KMS-11 (cell line): ENCODE results near the gene TEX14.
A peak's percentile ranks its signal among the peaks of the same experiment; 100 is the strongest.

Experiments used
- H2AFZ ChIP-seq: fragments of 200-600 bp; sonication (generic); 2 replicates; pipeline ENCODE4 v1.6.1; 2016; ENCODE audit warnings: antibody characterized with exemption, mixed run types, low read depth
- H3K27ac ChIP-seq: fragments of 200-600 bp; sonication (generic); 2 replicates; pipeline ENCODE4 v1.6.1; 2016; ENCODE audit warnings: mild to moderate bottlenecking, mixed run types
- H3K27me3 ChIP-seq: fragments of 200-600 bp; sonication (generic); 2 replicates; pipeline ENCODE4 v1.6.1; 2017; ENCODE audit warnings: mild to moderate bottlenecking, low read depth, mixed run types, moderate library complexity; ENCODE audit not compliant: insufficient read depth
- H3K36me3 ChIP-seq: fragments of 200-600 bp; sonication (generic); 2 replicates; pipeline ENCODE4 v1.6.1; 2017; ENCODE audit warnings: mild to moderate bottlenecking, mixed run types; ENCODE audit not compliant: insufficient read depth
- H3K4me1 ChIP-seq: fragments of 200-600 bp; sonication (generic); 2 replicates; pipeline ENCODE4 v1.6.1; 2016; ENCODE audit warnings: mild to moderate bottlenecking, low read depth, mixed run types; ENCODE audit not compliant: poor library complexity, severe bottlenecking
- H3K4me2 ChIP-seq: fragments of 200-600 bp; sonication (generic); 2 replicates; pipeline ENCODE4 v1.7.0; 2016; ENCODE audit warnings: mild to moderate bottlenecking, mixed run types
- H3K4me3 ChIP-seq: fragments of 200-600 bp; sonication (generic); IDR thresholded peaks from 2 replicates; pipeline ENCODE4 v1.6.1; 2017; ENCODE audit warnings: low read depth, low read length, mixed read lengths; ENCODE audit not compliant: insufficient read depth
- H3K79me2 ChIP-seq: fragments of 200-600 bp; sonication (generic); 2 replicates; pipeline ENCODE4 v1.6.1; 2016; ENCODE audit warnings: low read depth, mixed run types; ENCODE audit not compliant: insufficient read depth
- H3K9ac ChIP-seq: fragments of 200-600 bp; sonication (generic); 2 replicates; pipeline ENCODE4 v1.6.1; 2016; ENCODE audit warnings: mild to moderate bottlenecking, mixed run types
- H4K20me1 ChIP-seq: fragments of 200-600 bp; sonication (generic); 2 replicates; pipeline ENCODE4 v1.6.1; 2016; ENCODE audit warnings: mild to moderate bottlenecking, mixed run types; ENCODE audit not compliant: insufficient read depth
- CTCF ChIP-seq: fragments of 200-600 bp; sonication (generic); conservative IDR thresholded peaks from 2 replicates; pipeline ENCODE4 v1.6.1; 2017; ENCODE audit warnings: low read depth, mild to moderate bottlenecking, antibody characterized with exemption, low read length, moderate library complexity, mixed read lengths

Gene TEX14

GRCh38 chr17:58590377-58590776 is 101.5 kb downstream of the TEX14 start:
- peaks cover 21% of the 10 kb centered on the region for H3K27me3 ChIP-seq
- no peaks in the 10 kb centered on the region for H3K36me3 ChIP-seq
- no peak overlapping the region for H3K4me2 ChIP-seq
- H2AFZ ChIP-seq, result no peak overlapping the region
- H3K4me1 ChIP-seq, result peaks cover 17% of the 10 kb centered on the region
- no peak for TF ChIP-seq CTCF
- no peak overlapping the region for H3K9ac ChIP-seq
- H4K20me1 ChIP-seq, result no peaks in the 10 kb centered on the region
- H3K4me3 ChIP-seq, result no peak overlapping the region
- H3K79me2 ChIP-seq, result no peaks in the 10 kb centered on the region
- no peak overlapping the region for H3K27ac ChIP-seq

- H3K4me3 ChIP-seq, result no peak overlapping the region
- H3K27ac ChIP-seq, result no peak overlapping the region
- no peak overlapping the region for H3K9ac ChIP-seq
- H3K79me2 ChIP-seq, result no peaks in the 10 kb centered on the region
- H4K20me1 ChIP-seq, result no peaks in the 10 kb centered on the region
- peak overlapping the region; percentile 1; the same call in 1 of the 2 replicates for H2AFZ ChIP-seq
- H3K27me3 ChIP-seq, result no peaks in the 10 kb centered on the region; the same call in 1 of the 2 replicates
- peak overlapping the region; percentile 19; the same call in 1 of the 2 replicates for H3K4me2 ChIP-seq
- peaks cover 10% of the 10 kb centered on the region for H3K4me1 ChIP-seq
- H3K36me3 ChIP-seq, result no peaks in the 10 kb centered on the region
- TF ChIP-seq CTCF, result peak; percentile 98
These were observed 104.1 kb downstream of the TEX14 start for GRCh38 chr17:58587713-58588117.

DNA sequence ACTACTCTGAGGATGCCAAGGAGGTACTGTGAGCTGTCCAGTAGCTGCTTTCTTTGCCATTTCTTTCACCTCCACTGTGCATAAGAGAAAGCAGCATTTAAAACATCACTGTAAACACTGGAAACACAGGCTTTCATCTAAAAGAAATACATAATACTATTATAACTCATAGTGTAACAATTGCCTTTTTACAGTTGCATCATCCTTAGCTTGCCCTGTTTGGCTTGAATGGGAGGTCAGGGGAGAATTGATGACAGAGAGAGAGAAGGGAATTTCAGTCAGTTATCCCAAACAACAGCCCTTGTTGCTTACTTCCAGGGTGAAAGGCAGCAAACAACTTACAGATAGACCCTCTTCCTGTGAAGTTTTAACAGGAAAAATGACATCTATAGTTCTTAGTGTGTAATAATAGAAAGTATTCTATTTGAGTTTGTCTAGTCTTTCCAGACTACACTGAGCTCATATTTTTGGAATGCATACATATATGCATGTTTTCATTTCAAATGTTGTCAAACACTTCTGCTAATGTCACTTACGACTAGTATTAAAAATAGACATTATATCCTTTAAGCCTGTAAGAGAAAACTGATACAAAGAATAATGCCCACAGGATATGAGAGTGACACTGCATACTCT is 105.7 kb downstream of the TEX14 start:
- peaks cover 10% of the 10 kb centered on the region for H3K4me1 ChIP-seq
- H3K27me3 ChIP-seq, result no peaks in the 10 kb centered on the region
- H2AFZ ChIP-seq, result no peak overlapping the region
- no peak overlapping the region for H3K9ac ChIP-seq
- no peak overlapping the region for H3K4me3 ChIP-seq
- TF ChIP-seq CTCF, result no peak
- no peak overlapping the region for H3K4me2 ChIP-seq
- H4K20me1 ChIP-seq, result no peaks in the 10 kb centered on the region
- H3K79me2 ChIP-seq, result no peaks in the 10 kb centered on the region
- no peak overlapping the region for H3K27ac ChIP-seq
- H3K36me3 ChIP-seq, result no peaks in the 10 kb centered on the region

GRCh38 chr17:58585554-58585953 is 106.3 kb downstream of the TEX14 start:
- no peak overlapping the region for H3K9ac ChIP-seq

More at GRCh38 chr17:58585554-58585953, 106.3 kb downstream of the TEX14 start:
- Histone ChIP-seq H3K4me1 (peaks cover 10% of the 10 kb centered on the region), H3K4me3 (no peak overlapping the region), H3K27ac (no peak overlapping the region), H2AFZ (no peak overlapping the region), H4K20me1 (no peaks in the 10 kb centered on the region), H3K79me2 (no peaks in the 10 kb centered on the region), H3K4me2 (no peak overlapping the region), H3K27me3 (no peaks in the 10 kb centered on the region), H3K36me3 (no peaks in the 10 kb centered on the region)
- TF ChIP-seq CTCF, result no peak
